T-helper 22 cell (primary cell): ENCODE data around the gene ATP9B.

Experiments used
- DNase-seq: peaks from one replicate; pipeline ENCODE4 v3.0.0-alpha.2; 2020; ENCODE audit warnings: low read depth

Gene ATP9B

GRCh38 chr18:79328887-79329286, 259.7 kb downstream of the ATP9B start:
- no peak for DNase-seq

GRCh38 chr18:79329786-79330185, 260.6 kb downstream of the ATP9B start:
- DNase-seq, result no peak

GRCh38 chr18:79332646-79333045, 263.5 kb downstream of the ATP9B start:
- no peak for DNase-seq

- no peak for DNase-seq
Observed at GRCh38 chr18:79333046-79333445, 263.9 kb downstream of the ATP9B start.

GRCh38 chr18:79334496-79335233, 265.5 kb downstream of the ATP9B start:
- DNase-seq, result no peak

GRCh38 chr18:79335833-79336360, 266.7 kb downstream of the ATP9B start:
- DNase-seq, result no peak

GRCh38 chr18:79336556-79337142, 267.5 kb downstream of the ATP9B start:
- DNase-seq, result no peak

GRCh38 chr18:79337184-79337583, 268.0 kb downstream of the ATP9B start:
- DNase-seq, result no peak

GRCh38 chr18:79337620-79338019, 268.4 kb downstream of the ATP9B start:
- no peak for DNase-seq

GRCh38 chr18:79339094-79339908, 270.1 kb downstream of the ATP9B start:
- no peak for DNase-seq

GRCh38 chr18:79343567-79344207, 274.5 kb downstream of the ATP9B start:
- no peak for DNase-seq

GRCh38 chr18:79344208-79344581, 275.0 kb downstream of the ATP9B start:
- no peak for DNase-seq

- no peak for DNase-seq
Observed at GRCh38 chr18:79345366-79345765, 276.2 kb downstream of the ATP9B start.

GRCh38 chr18:79345981-79346380, 276.8 kb downstream of the ATP9B start:
- no peak for DNase-seq

- DNase-seq, result no peak
Observed at GRCh38 chr18:79348066-79348465, 278.9 kb downstream of the ATP9B start.

- DNase-seq, result no peak
Observed at GRCh38 chr18:79352432-79352831, 283.2 kb downstream of the ATP9B start.

GRCh38 chr18:79353267-79353666, 284.1 kb downstream of the ATP9B start:
- no peak for DNase-seq

GRCh38 chr18:79354350-79354749, 285.2 kb downstream of the ATP9B start:
- no peak for DNase-seq

GRCh38 chr18:79355433-79356335, 286.5 kb downstream of the ATP9B start:
- DNase-seq, result no peak

- no peak for DNase-seq
Observed at GRCh38 chr18:79356435-79356834, 287.2 kb downstream of the ATP9B start.

- no peak for DNase-seq
Observed at GRCh38 chr18:79360933-79361332, 291.7 kb downstream of the ATP9B start.
